HG02852 (cell line): Measurements from ENCODE around the gene CFAP251.
"Not testable (repeated sequence)": the region's sequence is repeated elsewhere in the genome, so short reads cannot be mapped to it uniquely, and the experiment has no call there.

Experiments
- ATAC-seq: cut with Tn5 transposase; IDR thresholded peaks from one replicate; pipeline ENCODE4 v1.9.1; 2021; ENCODE audit warnings: mild to moderate bottlenecking, moderate library complexity; ENCODE audit not compliant: unreplicated experiment

CFAP251 gene, protein sequence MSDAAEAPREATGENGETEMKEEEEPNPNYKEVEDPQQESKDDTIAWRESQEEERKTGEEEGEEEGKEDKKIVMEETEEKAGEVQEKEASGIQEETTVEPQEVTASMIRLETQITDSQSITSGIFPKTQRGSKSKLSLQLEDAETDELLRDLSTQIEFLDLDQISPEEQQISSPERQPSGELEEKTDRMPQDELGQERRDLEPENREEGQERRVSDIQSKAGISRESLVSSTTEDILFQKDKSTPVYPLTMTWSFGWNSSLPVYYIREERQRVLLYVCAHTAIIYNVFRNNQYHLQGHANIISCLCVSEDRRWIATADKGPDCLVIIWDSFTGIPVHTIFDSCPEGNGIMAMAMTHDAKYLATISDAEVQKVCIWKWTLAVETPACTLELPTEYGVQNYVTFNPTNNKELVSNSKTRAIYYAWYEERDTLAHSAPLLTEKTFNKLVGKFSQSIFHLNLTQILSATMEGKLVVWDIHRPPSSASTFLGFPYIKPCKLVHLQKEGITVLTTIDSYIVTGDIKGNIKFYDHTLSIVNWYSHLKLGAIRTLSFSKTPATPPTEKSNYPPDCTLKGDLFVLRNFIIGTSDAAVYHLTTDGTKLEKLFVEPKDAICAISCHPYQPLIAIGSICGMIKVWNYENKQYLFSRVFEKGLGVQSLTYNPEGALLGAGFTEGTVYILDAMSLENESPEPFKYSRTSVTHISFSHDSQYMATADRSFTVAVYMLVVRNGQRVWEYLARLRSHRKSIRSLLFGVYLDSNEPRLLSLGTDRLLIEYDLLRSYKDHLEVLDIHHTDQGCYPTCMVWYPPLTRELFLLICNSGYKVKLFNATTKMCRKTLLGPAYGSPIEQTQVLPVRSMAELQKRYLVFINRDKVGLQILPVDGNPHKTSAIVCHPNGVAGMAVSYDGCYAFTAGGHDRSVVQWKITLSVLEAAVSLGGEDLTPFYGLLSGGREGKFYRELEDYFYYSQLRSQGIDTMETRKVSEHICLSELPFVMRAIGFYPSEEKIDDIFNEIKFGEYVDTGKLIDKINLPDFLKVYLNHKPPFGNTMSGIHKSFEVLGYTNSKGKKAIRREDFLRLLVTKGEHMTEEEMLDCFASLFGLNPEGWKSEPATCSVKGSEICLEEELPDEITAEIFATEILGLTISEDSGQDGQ

DNA sequence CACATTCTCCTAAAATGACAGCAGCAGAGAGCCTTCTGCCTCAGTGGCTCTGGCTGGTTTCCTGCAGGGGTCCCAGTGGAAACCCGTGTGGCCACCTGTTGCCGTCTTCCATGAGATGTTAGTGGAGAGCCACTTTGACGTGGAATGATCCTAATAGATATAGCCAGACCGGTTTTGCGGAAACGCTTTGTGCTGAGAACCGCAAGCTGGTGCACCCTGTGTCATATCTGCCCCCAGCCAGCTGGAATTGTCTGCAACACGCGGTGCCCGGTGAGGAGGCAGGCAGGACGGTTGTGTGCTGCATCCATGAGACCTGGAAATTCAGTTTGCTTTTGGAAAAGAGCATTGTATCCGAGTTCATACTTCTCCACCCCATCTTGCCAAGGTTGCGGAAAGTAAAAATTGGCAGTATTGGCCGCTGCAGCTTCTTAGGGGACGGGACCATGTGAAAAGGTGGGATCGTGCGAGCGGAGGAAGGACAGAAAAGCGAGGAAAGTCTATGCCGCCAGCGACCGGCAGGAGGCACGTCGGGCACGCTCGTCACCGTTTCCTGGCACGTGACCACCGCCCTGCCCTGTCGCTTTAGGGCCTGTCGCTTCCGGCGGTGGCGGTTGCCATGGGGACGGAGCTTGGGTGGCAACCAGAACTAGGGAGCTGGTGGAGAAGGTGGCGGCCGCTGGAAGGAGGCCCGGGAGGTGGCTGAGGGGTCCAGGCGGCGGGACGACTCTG is at the start of gene CFAP251:
Gene CFAP251 (plus strand): TSS at position 643 of the 729 bp plus-strand sequence. CDS start 2,714 bp downstream, outside the sequence.
- peak; percentile 88 for ATAC-seq

DNA sequence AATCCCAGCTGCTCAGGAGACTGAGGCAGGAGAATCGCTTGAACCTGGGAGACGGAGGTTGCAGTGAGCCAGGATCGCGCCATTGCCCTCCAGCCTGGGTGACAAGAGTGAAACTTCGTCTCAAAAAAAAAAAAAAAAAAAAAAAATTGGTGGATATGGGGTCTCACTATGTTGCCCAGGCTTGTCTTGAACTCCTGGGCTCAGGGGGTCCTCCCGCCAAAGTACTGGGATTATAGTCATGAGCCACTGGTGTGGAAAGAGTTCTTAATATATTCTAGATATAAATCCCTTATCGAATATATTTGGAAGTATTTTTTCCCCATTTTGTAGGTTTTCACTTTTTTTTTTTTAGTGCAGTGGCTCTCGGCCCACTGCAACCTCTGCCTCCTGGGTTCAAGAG is 49.2 kb upstream of the CFAP251 start:
- ATAC-seq: not testable (repeated sequence)

DNA sequence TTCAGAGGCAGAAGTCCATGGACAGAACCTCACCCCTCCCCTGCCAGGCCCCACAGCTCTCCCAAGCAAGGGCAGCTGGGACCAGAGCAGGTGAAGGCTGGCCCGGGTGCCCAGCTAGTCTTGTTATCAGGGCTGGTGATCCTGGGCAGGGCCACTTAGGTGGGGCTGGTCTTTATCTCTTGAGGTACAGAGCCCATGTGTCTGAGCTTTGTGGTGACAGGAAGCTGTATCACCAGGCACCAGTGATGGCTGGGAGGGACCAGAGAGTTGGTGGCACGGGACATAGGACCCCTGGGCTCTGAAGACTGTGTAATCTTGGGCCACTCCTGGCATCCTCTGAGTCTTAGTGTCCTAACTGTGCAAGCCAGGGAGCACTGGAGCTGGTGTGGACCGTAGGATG is 46.9 kb upstream of the CFAP251 start:
- ATAC-seq: no peak

DNA sequence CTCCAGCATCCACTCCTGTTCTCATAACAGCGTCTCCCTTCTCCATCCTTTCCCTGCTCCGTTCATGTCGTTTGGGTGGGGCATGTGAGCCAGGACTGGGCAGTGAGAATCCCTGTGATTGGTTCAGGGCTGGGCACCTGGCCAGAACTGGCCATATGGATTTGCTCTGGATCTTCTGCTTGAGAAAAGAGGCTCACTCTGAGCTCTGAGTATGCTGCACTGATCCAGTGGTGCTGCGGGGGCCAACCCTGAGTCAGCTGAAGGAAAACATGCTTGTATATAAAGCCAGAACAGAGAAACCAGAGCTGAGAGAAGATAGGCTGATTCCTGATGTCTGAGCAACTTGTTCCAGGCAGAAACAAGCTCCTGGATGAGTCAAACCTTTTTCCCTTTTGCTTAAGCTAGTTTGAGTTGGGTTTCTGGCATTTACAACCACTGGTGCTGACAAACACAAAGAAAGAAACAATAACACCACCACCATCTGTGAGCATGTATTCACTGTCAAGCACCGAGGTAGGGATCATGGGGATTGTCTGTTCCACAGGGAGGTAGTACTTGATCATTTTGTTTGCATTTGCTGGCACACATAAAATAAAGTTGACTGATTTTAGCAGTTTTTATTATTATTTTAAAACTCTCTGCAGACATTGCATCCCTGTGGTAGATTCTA is 45.7 kb upstream of the CFAP251 start:
- no peak for ATAC-seq

DNA sequence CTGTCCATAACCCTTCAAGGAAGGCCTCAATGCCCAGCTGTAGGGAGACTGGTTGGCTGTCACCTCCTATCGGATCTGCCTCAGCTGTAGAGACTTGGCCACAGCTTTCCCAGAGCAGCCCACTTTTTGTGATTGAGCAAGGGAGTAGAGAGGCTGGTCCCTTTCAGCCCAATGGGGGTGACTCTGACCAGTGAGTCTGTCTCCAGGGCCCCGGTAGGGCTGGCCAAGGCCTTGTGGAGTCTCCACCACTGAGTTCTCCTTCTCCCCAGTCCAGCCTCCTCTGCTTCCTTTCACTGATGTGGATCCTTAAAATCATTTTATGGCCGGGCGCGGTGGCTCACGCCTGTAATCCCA is 45.2 kb upstream of the CFAP251 start:
- no peak for ATAC-seq

DNA sequence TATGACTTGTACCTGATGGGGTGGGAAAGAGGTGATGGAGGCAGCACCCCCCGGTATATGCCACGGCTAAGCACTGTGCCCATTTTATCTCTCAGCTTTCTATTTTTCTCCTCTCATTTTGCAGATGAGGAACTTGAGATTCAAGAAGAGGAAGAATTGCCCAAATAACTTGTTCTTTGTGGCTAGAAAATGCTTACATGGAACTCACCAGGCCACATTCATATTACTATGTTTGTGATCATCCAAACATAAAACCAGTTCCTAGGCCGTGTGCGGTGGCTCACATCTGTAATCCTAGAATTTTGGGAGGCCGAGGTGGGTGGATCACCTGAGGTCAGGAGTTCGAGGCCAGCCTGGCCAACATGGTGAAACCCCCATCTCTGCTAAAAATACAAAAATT is 44.3 kb upstream of the CFAP251 start:
- ATAC-seq: no peak

DNA sequence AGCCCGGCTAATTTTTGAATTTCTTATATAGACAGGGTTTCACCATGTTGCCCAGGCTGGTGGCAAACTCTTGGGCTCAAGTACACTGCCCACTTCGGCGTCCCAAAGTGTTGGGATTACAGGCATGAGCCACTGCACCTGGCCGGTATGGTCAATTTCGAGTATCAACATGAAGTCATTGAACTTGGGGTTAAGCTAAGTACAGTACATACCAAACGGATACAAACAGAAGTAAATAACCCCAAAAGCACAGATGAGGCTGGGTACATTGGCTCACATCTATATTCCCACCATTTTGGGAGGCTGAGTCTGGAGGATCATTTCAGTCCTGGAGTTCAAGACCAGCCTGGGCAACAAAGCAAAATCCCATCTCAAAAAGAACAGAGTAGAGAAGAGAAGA is 42.8 kb upstream of the CFAP251 start:
- ATAC-seq: no peak

DNA sequence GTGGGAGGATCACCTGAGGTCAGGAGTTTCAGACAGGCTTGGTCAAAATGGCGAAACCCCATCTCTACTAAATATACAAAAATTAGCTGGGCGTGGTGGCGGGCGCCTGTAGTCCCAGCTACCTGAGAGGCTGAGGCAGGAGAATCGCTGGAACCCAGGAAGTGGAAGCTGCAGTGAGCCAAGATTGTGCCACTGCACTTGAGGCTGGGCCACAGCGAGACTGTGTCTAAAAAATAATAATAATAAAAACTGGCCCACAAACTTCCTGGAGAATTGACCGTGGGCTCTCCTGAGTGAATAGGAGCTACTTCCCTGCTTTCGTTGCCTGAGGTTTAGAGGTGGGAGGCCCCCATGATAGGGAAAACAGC is 42.3 kb upstream of the CFAP251 start:
- not testable (repeated sequence) for ATAC-seq

DNA sequence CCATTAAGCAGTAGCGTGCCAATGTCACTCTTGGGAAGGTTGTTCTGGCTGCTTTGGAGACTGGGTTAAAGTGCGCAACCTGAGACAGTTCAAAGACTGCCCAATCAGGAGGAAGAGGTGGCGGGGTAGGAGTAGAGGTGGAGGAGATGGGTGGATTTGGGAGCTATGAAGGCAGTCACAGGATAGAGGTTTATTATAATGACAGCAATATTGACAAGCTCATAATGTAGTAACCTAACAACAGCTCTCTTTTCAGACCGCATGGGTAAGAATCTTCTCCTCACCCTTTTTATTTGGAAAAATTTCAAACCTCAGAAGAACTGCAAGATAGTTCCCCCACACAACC is 35.1 kb upstream of the CFAP251 start:
- no peak for ATAC-seq

DNA sequence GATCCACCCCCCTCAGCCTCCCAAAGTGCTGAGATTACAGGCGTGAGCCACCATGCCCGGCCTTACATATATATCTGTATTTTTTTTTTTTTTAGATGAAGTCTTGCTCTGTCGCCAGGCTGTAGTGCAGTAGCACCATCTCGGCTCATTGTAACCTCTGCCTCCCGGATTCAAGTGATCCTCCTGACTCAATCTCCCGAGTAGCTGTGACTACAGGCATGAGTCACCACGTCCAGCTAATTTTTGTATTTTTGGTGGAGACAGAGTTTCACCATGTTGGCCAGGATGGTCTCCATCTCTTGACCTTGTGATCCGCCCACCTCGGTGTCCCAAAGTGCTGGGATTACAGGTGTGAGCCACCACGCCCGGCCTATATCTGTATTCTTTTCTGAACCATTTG is 33.3 kb upstream of the CFAP251 start:
- ATAC-seq: not testable (repeated sequence)

DNA sequence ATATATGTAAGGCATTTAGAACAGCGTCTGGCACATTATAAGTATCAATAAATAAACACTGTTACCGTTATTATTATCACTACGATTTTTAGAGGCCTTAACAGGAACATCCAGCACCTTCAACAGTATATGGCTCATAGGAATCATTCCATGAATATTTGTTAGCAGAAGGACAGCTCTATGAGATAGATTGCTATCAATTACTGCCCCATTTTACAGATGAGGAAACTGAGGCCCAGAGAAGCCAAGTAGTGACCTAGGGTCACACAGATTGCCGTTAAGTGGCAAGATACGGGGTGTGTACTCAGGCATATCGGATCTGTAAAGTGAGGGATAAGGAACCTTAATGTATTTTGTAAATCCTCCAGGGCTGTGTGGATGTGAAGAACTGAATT is 30.3 kb upstream of the CFAP251 start:
- no peak for ATAC-seq

DNA sequence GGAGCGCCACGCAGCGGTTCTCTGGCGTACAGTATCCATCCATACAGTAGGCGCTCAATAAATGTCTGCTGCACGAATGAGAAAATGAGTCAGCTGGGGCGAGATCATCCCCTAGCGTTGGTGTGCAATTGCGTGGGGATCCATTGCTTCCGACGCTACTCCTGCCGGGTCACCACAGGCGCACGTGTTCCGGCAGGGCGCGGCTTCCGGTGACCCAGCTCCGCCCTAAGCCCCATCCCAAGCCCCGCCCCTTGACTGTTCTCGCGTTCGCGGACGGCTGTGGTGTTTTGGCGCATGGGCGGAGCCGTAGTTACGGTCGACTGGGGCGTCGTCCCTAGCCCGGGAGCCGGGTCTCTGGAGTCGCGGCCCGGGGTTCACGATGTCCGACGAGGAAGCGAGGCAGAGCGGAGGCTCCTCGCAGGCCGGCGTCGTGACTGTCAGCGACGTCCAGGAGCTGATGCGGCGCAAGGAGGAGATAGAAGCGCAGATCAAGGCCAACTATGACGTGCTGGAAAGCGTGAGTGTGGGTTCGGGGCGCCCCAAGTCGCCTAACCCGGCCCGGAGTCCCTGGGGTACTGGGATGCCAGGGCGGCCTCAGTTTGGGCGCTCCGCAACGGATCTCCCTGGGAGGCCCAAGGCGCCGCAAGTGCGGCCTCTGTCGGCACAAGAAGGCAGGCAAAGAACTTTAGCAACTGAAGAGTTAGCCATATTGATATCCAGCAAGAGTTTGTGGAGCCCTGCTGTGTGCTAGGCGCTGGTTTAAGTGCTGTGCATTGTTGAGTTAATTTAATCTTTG is 29.7 kb upstream of the CFAP251 start, which contains the start of gene PSMD9:
Gene PSMD9 (plus strand): TSS at position 313 of the 796 bp plus-strand sequence. CDS start 67 bp downstream, at position 380.
- ATAC-seq: peak; percentile 87

DNA sequence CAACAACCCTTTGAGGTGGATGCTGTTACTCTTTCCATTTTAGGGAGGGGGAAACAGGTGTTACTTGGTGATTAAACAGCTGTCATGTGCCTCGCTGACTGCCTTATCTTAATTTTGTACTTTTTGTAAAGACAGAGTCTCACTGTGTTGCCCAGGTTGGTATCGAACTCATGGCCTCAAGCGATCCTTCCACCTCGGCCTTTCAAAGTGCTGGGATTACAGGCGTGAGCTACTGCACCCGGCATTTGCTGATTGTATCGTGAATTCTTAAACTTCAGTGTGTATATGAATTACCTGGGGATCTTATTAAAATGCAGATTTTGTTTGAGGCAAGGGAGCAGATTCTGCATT is 29.1 kb upstream of the CFAP251 start:
- ATAC-seq: no peak

DNA sequence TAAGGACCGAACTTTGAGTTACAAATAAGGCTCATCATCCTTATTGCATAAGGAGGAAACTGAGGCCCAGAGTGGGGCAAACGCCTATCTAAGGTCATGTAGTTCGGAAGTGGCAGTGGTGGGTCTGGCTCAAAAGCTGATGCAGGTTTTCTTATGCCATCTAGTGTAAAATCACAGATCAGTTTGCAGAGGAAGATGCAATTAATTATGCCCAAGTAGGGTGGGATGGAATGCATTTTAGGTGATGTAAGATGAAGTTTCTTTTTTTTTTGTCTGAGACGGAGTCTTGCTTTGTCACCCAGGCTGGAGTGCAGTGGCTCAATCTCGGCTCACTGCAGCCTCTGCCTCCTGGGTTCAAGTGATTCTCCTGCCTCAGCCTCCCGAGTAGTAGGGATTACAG is 28.7 kb upstream of the CFAP251 start:
- ATAC-seq: not testable (repeated sequence)

DNA sequence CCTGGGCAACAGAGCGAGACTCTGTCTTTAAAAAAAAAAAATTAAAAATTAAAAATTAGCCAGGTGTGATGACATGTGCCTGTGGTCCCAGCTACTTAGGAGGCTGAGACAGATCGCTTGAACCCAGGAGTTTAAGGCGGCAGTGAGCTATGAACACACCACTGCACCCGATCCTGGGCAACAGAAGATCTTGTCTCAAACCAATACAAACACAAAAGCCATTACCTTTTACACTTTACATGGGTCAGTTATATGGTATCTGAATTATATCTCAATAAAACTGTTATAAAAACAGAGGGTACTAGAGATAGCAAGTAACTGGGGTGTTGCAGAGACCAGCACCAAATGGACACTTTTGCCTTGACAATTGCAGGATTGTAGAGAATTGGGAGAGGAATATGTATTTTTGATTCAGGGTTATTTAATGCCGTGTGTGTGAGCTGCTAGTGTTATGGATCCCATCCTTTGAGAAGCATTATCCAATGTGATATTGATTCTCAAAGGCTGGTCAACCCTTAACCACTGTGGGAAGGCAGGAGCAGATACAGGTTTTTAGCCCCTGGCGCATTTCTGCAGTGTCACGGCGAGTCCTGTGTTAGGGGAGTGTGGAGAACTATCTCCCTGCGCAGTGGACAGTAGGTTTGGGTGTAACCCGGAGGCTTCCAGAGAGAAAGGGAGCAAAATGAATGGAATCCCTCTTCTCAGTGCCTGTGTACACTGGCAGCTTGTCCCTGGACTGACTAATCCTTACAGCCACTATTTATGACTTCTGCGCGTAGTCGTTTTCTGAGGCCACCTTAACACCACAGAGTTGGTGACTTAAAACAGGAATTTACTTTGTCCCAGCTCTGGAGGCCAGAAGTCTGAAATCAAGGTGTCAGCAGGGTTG is 25.5 kb upstream of the CFAP251 start:
- no peak for ATAC-seq

DNA sequence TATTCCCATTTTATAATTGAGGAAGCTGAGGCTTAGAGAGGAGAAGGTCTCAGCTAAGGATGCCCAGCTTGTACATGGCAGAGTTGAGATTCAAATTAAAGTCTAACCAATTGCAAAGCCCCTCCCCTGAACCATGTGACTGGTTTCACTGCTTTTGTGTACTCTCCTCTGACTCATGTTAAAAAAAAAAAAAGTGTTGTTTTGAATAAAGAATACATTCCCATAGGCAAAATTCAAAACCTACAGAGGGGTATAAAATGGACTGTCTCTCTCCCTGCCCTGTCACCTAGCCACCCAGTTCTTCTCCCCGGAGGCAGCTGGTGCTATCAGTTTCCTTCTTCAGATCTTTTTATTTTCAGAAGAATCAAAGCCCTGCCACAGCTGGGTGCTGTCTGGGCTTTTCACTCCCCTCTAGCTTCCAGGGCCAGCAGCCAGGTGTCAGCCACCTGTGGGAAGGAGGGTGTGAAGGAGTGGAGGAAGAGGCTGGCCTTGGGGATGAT is 24.4 kb upstream of the CFAP251 start:
- no peak for ATAC-seq

DNA sequence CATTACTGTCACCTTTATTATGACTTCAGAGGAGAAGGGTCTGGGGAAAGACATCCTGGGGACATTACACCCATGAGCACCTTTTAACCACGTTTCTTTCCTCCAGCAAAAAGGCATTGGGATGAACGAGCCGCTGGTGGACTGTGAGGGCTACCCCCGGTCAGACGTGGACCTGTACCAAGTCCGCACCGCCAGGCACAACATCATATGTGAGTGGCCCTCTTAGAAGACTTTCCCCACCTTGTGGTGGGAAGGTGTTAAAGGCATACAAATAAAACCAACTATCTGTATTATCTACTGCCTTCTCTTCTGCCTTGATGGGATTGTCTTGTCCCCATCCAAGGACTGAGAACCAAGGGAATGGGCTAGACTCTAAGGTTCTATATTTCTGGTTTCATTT is 23.8 kb upstream of the CFAP251 start:
- ATAC-seq: no peak

DNA sequence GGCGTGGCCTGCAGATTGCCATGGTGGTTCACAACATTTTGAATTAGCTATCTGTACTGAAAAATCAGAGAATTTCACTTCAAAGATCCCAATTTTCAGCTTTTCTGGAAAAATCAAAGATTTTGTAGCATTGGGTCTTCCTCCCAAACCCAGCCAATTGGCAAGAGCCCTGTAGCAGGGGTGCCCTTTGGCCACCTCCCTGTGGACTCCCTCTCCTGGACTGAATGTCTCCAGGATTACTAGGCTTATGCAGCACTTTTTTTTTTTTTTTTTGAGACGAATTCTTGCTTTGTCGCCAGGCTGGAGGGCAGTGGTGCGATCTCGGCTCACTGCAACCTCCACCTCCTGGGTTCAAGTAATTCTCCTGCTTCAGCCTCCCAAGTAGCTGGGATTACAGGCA is 20.1 kb upstream of the CFAP251 start:
- ATAC-seq: no peak
